ENCODE results near the gene ANO7.

Gene ANO7

DNA sequence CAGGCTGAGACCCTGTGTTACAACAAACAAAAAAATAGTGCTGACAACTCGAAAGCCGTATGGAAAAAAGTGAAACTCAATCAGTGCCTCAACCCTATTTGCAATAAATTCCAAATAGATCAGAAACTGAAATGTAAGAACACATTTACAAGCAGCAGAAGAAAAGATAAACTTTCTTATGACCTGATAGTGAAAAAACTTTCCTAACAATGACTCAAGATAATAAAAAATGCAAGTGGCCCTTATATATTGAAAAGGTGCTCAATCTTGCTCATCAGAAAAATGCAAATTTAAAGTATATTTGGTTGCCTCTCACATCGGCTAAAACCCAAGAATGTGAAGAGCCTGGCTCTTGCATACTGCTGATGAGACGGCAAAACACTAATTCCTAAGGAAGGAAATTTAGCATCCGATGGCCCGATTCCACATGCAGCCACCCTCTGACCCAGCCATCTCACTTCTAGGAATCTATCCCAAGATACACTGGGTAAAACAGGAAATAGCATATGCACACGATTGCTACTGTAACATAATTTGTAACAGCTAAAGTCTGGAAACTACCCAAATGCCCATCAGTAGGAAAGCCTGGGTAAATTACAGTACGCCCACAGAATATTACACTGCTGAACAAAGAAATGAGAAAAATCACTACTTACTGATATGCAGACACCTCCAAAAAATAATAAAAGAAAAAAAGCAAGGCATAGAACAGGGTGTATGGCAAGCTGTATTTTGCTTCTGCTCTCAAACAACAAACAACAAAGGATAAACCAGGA, 70.2 kb downstream of the ANO7 start:
- DNase-seq = no peak
- no peak for TF ChIP-seq GATA1 (IDR thresholded peaks at IDR 0.05; ENCODE audit: low read depth, low read length)
- no peak for TF ChIP-seq POLR2A (IDR thresholded peaks at IDR 0.05; ENCODE audit: low read length)

DNA sequence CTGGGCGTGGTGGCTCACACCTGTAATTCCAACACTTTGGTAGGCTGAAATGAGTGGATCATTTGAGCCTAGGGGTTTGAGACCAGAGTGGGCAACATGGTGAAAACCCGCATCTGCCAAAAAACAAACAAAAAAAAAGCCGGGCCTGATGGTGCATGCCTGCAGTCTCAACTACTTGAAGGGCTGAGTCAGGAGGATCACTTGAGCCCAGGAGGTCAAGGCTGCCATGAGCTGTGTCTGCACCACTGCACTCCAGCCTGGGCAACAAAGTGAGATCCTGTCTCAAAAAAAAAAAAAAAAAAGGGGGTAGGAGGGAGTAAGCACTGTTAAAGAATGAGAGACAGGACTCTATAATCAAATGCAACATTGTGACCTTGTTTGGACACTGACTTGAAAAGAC, 72.4 kb downstream of the ANO7 start:
- no peak for DNase-seq
- TF ChIP-seq GATA1 (IDR thresholded peaks at IDR 0.05; ENCODE audit: low read depth, low read length) = no peak
- TF ChIP-seq POLR2A (IDR thresholded peaks at IDR 0.05; ENCODE audit: low read length) = no peak

DNA sequence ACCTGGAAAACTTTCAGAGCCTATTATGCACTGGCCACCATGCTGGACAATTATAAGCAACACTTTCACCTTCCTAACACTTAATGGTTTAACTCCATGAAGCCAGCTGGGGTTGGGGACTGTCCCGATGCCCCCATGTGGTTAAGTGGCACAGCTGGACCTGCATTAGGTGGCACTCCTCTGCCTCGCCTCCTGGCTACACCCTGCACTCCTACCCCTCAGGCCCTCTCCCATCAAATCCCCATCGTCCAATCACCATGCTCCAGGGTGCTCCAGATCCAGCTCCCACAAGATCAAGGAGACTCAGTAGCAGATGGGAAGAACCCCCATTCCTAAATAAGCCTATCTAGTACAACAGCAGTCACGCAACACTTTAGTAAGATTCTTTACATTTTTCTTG, 73.2 kb downstream of the ANO7 start:
- TF ChIP-seq GATA1 (IDR thresholded peaks at IDR 0.05; ENCODE audit: low read depth, low read length) = no peak
- TF ChIP-seq POLR2A (IDR thresholded peaks at IDR 0.05; ENCODE audit: low read length) = no peak
- no peak for DNase-seq

DNA sequence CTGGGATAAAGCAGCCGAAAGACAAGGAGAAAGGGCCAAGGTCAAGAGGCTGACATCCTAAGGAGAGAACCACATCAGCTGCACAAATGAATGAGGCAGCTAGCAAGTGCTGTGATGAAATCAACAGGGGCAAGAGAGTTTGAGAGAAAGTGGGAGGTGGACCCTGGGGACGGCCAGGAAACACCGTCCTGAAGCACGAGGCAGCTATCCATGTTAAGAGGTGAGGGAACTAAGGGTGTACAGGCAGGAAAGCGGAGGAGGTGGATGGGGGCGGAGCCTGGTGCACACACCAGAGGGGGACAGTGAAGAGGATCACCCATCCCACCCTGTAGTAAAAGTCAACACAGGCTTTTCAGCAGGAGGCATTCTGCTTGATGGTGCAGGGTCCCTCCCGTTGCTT, 74.6 kb downstream of the ANO7 start:
- TF ChIP-seq GATA1 (IDR thresholded peaks at IDR 0.05; ENCODE audit: low read depth, low read length) (no peak), POLR2A (IDR thresholded peaks at IDR 0.05; ENCODE audit: low read length) (no peak)
- DNase-seq = no peak

DNA sequence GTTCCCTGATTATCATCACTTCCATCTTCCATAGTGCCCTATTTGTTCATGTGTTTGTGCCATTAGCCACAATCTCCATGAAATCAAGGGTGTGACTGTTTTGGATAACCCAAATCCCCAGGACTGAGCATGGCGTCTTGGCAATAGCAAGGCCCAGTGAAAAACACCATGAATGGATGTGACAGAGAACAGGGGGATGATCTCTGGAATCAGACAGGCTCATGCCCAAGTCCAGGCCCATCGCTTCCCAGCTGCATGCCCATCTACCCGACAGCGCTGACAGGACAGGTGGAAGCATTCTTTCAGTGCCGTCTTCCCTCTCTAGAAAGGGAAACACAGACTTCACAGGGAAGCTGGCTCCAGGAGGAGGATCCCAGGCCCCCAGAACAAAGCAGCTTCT, 77.0 kb downstream of the ANO7 start:
- no peak for DNase-seq
- no peak for TF ChIP-seq GATA1 (IDR thresholded peaks at IDR 0.05; ENCODE audit: low read depth, low read length)
- no peak for TF ChIP-seq POLR2A (IDR thresholded peaks at IDR 0.05; ENCODE audit: low read length)

DNA sequence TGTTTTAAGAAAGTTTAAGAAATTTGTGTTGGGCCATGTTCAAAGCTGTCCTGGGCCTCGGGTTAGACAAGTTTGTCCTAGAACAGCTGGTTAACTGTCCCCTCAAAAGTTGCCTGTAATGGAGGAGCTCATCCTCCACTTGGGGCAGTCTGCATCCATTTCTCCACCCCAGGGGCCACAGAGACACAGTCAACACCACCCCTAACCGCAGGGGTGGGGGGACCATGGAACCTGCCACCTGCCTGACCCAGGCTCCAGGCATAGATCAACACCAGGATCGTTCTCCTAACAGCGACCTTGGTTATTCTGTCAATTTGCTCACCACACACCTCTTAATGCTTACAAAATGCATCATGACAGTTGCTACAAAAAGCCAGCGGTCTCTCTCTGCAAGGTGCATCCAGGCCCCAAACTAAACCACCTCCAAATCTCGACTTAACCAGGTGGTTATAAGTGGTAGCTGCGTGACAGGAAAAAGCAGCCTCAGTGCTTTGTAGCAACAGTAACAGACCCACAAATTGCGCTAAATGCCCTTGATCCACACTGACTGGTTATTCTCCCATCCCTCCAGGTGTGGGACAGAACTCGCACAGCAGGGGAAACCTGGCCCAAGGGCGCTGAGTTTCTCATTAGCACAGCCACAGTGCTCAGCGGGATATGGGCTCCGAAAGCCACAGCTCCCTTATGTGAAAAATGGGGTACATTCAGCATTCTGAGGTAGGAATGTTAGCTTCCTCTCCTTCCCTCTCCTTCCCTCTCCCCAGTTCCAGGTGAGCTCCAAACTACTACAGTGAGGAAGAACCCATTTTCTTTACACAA, 79.0 kb downstream of the ANO7 start:
- no peak for DNase-seq
- TF ChIP-seq POLR2A (IDR thresholded peaks at IDR 0.05; ENCODE audit: low read length) = no peak
- TF ChIP-seq GATA1 (IDR thresholded peaks at IDR 0.05; ENCODE audit: low read depth, low read length) = no peak

DNA sequence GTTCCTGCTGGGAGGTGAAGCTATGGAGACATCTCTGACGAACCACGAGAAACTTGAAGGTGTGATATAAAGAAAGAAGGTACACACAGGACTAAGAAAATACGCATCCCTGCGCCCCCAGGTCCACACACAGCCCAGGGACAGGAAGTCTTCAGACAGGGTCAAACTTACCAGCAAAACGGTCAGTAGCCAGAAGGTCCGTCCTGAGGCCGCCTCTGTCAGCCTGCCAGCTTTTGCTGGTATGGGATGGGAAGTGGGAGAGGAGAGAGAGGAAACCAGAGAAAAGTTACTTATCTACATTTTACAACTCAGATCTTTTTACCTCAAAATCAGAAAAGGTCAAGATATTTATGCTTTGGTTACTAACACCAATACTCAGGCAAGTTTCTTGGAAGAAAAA, 79.8 kb downstream of the ANO7 start:
- no peak for DNase-seq
- no peak for TF ChIP-seq POLR2A (IDR thresholded peaks at IDR 0.05; ENCODE audit: low read length)
- no peak for TF ChIP-seq GATA1 (IDR thresholded peaks at IDR 0.05; ENCODE audit: low read depth, low read length)

DNA sequence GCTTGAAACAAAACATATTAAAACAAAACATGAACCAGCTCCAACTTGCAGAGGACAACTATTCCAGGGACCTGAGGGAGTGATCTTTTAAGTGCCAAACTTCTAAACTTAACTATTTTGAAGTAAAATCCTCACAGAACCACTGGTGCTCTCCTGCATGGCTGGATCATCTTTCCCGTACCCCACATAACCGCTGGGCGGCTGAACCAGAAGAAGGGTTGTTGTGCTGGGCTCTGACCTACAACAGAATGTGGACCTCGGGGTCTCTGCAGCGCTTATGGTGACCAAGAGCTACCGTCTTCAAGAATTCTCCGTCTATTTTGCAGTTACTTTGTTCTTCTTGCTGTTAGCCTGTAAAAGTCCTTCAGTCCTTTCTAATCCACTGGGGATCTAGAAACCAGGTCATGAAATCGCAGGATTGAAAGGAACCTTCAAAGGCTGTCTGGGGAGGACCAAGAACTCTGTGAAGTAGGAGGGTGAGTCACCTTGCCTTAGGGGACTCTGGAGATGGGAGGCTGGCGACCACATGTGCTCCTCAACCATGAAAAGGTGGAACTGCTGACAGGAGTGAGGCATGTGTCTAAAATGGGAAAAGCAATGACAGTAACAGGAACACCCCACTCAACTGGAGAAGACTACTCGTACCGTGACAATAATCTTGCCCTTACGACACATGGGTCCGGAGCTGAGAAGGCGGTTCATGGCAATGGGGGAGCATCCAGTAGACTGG, 80.4 kb downstream of the ANO7 start:
- TF ChIP-seq POLR2A (IDR thresholded peaks at IDR 0.05; ENCODE audit: low read length) (no peak), GATA1 (IDR thresholded peaks at IDR 0.05; ENCODE audit: low read depth, low read length) (no peak)
- DNase-seq = no peak

DNA sequence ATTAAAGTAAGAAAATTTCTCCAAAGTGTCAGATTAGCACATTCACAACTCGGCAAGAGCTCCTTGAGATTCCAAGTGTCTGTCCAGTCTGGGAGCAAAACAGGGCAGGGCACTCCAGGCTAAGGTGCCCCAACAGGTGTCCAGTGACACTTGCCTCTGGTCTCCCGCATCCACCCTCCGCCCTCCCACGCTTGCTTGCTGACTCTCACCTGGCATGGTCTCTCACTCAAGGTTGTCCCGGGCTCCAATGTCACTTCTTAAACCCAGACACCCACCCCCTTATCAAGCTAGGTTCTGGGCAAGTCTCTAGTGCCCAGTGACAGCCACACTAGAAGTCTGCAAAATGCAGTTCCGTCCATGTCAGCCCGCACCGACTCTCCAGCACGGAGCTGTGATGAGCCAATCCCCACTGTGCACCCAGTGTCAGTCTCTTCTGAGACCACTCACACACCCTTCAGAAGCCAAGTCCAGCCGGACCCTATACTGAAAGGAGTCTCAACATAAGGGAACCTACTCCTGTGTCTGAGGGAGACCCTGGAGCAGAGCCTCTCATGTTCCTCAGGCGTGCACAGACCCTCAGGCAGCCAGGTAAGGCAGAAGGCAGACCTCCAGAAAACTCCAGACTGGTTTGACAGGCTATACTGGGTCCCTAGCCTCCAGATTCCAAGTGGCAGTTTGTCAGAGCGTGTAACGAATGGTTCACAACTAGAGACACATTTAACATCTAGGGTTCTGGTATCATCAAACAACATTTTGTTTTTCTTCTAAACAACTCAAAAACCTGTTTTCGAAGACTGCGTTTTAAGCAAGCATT, 81.4 kb downstream of the ANO7 start:
- DNase-seq = no peak

DNA sequence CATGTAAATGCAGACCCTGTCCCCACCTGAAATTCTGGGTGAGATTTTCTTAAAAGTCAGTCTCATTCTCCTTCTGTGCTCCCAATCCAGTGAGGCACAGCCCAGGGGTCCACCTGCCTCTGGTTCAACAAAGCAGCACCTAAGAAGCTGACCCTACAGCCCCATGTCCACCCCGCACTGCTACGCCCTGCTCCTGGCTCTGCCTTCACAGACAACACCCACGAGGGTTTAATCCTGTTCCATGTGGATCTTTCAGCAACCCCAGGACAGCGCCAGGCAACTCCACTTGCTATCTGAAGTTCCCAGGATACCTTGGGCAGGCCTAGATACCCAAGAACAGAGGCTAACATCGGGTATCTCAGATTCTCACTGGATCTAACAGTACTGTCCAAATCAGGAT, 82.1 kb downstream of the ANO7 start:
- TF ChIP-seq GATA1 (IDR thresholded peaks at IDR 0.05; ENCODE audit: low read depth, low read length) (no peak), POLR2A (IDR thresholded peaks at IDR 0.05; ENCODE audit: low read length) (no peak)
- no peak for DNase-seq

More for the DNA sequence above, 81.4 kb downstream of the ANO7 start:
- no peak for TF ChIP-seq POLR2A (IDR thresholded peaks at IDR 0.05; ENCODE audit: low read length)
- no peak for TF ChIP-seq GATA1 (IDR thresholded peaks at IDR 0.05; ENCODE audit: low read depth, low read length)

DNA sequence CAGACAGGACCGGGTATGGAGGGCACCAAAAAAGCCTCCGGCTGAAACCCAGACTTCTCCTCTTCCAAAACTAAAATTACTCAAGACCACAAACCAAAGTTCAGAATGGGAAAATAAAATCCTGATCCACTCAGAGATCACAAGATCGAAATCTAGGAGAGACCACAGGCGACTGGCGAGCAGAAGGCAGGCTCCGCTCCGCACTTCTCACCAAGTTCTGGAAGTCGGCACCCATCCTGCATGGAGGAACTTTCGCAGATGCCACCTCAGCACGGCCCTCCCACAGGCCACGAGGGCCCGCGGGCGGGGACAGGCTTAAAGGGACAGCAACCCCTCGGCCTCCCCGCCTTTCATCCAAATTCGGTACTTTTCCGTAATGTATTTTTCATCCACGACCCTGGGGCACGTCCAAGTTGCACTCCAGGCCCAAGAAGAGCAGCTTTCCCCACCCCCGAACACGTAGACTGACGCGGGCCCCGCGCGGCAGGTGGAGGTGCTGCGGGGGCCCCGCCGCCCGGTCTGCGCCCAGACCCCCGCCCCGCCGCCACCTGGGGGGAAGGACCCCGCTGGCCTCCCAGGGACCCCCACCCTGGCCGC, 83.3 kb downstream of the ANO7 start:
- no peak for TF ChIP-seq POLR2A (IDR thresholded peaks at IDR 0.05; ENCODE audit: low read length)
- TF ChIP-seq GATA1 (IDR thresholded peaks at IDR 0.05; ENCODE audit: low read depth, low read length) = no peak
- DNase-seq = peak; percentile 53 to 66

DNA sequence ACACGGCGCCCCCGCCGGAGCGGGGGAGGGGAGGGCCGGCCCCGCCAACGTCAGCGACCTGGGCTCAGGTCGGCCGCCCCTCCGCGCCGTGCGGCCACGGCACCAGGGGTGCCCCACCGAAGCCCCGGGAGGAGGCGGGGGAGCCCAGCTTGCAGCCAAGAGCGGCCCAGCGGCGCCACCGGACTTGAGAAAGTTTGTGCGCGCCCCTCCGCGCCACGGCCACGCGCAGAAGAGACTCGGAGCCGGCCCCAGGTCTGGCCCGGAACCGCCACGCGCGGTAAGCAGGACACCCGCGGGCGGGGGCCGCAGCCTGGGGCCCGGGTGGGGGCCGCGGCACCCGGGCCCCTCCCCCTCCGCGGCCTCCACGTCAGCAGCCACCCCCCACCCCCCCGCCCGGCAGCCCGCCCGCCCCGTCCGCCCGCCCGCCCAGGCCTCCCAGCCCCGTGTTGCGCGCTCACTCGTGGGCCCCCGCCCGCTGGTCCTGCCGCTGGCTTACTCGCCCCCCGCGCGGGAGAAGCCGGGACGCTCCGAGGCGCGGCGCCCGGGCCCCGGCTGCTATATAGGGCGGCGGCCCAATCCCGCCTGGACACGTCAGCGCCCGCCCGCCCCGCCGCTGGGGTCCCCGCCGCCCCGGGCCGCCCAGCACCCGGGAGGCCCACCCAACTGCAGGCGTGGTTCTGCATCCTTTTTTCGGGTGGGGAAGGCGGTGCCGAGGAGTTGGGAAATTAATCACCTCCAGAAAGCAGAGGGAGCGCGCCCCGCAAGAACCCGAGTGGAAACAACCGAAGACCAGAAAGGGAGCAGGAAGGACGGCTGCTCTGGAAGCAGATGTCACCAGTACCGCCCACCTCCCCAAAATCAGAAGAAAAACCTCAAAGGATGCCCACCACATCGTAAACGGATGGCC, 84.1 kb downstream of the ANO7 start:
- DNase-seq = peak; percentile 76 to 86
- TF ChIP-seq POLR2A (IDR thresholded peaks at IDR 0.05; ENCODE audit: low read length) (no peak), GATA1 (IDR thresholded peaks at IDR 0.05; ENCODE audit: low read depth, low read length) (no peak)
